Hematopoietic multipotent progenitor cell treated with erythropoietin and hydrocortisone succinate and interleukin-3 and kit ligand, for 4 days (in vitro differentiated cells): ENCODE data around the gene TTR.
A peak's percentile ranks its signal among the peaks of the same experiment; 100 is the strongest.

ENCODE experiments used
- DNase-seq: peaks from one replicate; pipeline ENCODE4 v3.0.0-alpha.2; 2015

TTR gene

GRCh38 chr18:31618801-31619200, 27.1 kb downstream of the TTR start:
- no peak for DNase-seq

GRCh38 chr18:31619291-31619690, 27.6 kb downstream of the TTR start:
- DNase-seq: no peak

GRCh38 chr18:31624892-31625640, 33.4 kb downstream of the TTR start:
- peak; percentile 35 for DNase-seq

- DNase-seq: peak; percentile 25
Measured at GRCh38 chr18:31626409-31626808, 34.7 kb downstream of the TTR start.

GRCh38 chr18:31630549-31630948, 38.9 kb downstream of the TTR start:
- no peak for DNase-seq

- DNase-seq: no peak
Measured at GRCh38 chr18:31631526-31631925, 39.8 kb downstream of the TTR start.

GRCh38 chr18:31632356-31632755, 40.7 kb downstream of the TTR start:
- no peak for DNase-seq

- DNase-seq: peak; percentile 62
Measured at GRCh38 chr18:31633392-31634330, 42.0 kb downstream of the TTR start.

GRCh38 chr18:31634331-31634713, 42.6 kb downstream of the TTR start:
- peak; percentile 74 for DNase-seq

GRCh38 chr18:31636387-31636786, 44.7 kb downstream of the TTR start:
- DNase-seq: no peak

- DNase-seq: no peak
Measured at GRCh38 chr18:31637445-31637844, 45.8 kb downstream of the TTR start.

- no peak for DNase-seq
Measured at GRCh38 chr18:31643003-31643402, 51.3 kb downstream of the TTR start.

GRCh38 chr18:31645411-31645810, 53.7 kb downstream of the TTR start:
- no peak for DNase-seq

- DNase-seq: no peak
Measured at GRCh38 chr18:31646332-31647126, 54.9 kb downstream of the TTR start.

GRCh38 chr18:31647127-31647753, 55.6 kb downstream of the TTR start:
- no peak for DNase-seq
